Gastrocnemius medialis (tissue), 4 donors: ENCODE measurements around the gene CRHR1.

ENCODE experiments used
- POLR2A ChIP-seq, 2 donors: fragments of 450-650 bp; IDR thresholded peaks; one replicate each; pipeline ENCODE4 v1.6.1; 2017; ENCODE audit warnings: antibody characterized with exemption in 2 of 2, mild to moderate bottlenecking in 2 of 2, moderate library complexity in 2 of 2
- TF ChIP-seq, protein P1 (sequence below), 5 experiments: fragments of 450-650 bp in 3 of 5; fragments of 200-600 bp in 2 of 5; sonication (generic) in 2 of 5; IDR thresholded peaks in 4 of 5; conservative IDR thresholded peaks in 1 of 5; 1 replicate in 4 of 5; 2 replicates in 1 of 5; pipeline ENCODE4 v1.5.1; 2016 to 2019; ENCODE audit warnings: antibody characterized with exemption in 5 of 5, mild to moderate bottlenecking in 3 of 5, moderate library complexity in 3 of 5

DNA sequence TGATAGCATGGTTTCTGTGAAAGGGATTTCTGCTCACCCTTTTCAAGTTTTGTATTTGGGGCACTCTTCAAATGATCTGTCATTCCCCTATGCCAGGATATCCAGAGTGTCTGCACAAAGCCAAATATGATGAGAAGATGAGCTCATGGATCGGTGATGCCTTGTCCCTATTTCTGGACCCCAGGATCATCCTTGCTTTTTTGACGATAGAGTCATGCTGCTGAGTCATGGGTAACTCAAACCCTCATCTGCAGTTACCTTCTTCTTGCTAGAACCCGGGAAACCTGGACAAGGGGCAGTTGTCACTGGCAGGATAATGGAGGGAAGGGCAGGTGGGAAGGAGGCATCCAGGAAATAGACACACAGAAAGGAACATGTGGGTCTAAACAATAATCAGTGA, 92.4 kb downstream of the CRHR1 start:
- TF ChIP-seq, protein P1, sequence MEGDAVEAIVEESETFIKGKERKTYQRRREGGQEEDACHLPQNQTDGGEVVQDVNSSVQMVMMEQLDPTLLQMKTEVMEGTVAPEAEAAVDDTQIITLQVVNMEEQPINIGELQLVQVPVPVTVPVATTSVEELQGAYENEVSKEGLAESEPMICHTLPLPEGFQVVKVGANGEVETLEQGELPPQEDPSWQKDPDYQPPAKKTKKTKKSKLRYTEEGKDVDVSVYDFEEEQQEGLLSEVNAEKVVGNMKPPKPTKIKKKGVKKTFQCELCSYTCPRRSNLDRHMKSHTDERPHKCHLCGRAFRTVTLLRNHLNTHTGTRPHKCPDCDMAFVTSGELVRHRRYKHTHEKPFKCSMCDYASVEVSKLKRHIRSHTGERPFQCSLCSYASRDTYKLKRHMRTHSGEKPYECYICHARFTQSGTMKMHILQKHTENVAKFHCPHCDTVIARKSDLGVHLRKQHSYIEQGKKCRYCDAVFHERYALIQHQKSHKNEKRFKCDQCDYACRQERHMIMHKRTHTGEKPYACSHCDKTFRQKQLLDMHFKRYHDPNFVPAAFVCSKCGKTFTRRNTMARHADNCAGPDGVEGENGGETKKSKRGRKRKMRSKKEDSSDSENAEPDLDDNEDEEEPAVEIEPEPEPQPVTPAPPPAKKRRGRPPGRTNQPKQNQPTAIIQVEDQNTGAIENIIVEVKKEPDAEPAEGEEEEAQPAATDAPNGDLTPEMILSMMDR (IDR thresholded peaks at IDR 0.05 in 4 of 5, conservative IDR thresholded peaks at IDR 0.05 in 1 of 5) = no peak
- TF ChIP-seq POLR2A (IDR thresholded peaks at IDR 0.05) = no peak
